Endothelial cell of umbilical vein (primary cell): Measurements from ENCODE around the gene FGF9.

Experiments
- EZH2 ChIP-seq: IDR thresholded peaks from 2 replicates; pipeline ENCODE4 v1.6.1; 2012; ENCODE audit warnings: borderline replicate concordance, low read depth, mild to moderate bottlenecking, moderate library complexity, low read length, inconsistent platforms; ENCODE audit not compliant: severe bottlenecking
- FOS ChIP-seq: IDR thresholded peaks from 2 replicates; pipeline ENCODE4 v1.6.1; 2011; ENCODE audit warnings: mild to moderate bottlenecking, low read length, moderate library complexity, borderline replicate concordance; ENCODE audit not compliant: insufficient read depth
- GATA2 ChIP-seq: IDR thresholded peaks from 2 replicates; pipeline ENCODE4 v1.7.0; 2011; ENCODE audit warnings: low read depth, mild to moderate bottlenecking, moderate library complexity, mixed read lengths, low read length; ENCODE audit not compliant: insufficient read length, insufficient read depth
- JUN ChIP-seq: IDR thresholded peaks from 2 replicates; pipeline ENCODE4 v1.6.1; 2011; ENCODE audit warnings: borderline replicate concordance, low read depth; ENCODE audit not compliant: insufficient read length, insufficient read depth
- MYC ChIP-seq: IDR thresholded peaks from one replicate; pipeline ENCODE4 v1.6.1; 2011; ENCODE audit warnings: mild to moderate bottlenecking, low read depth, low read length
- POLR2A ChIP-seq: IDR thresholded peaks from 2 replicates; pipeline ENCODE4 v1.6.1; 2012; ENCODE audit warnings: low read depth, mild to moderate bottlenecking, control low read depth, low read length
- POLR2AphosphoS5 ChIP-seq: IDR thresholded peaks from 2 replicates; pipeline ENCODE4 v1.6.1; 2012; ENCODE audit warnings: low read depth, mild to moderate bottlenecking, control low read depth, low read length, moderate library complexity; ENCODE audit not compliant: insufficient read depth
- TF ChIP-seq, protein P1 (sequence below), 2 donors: IDR thresholded peaks; 1 replicate in 1 of 2; 2 replicates in 1 of 2; pipeline ENCODE4 v1.5.1; 2011; ENCODE audit warnings: low read length in 2 of 2, mild to moderate bottlenecking in 2 of 2, moderate library complexity in 2 of 2, control low read depth in 1 of 2, inconsistent platforms in 1 of 2, low read depth in 1 of 2; ENCODE audit not compliant: insufficient read depth in 1 of 2; ENCODE audit errors: extremely low read depth in 1 of 2
- TF ChIP-seq, protein P2 (sequence below): IDR thresholded peaks from 2 replicates; pipeline ENCODE4 v1.6.1; 2011; ENCODE audit not compliant: insufficient read depth, insufficient read length

GRCh38 chr13:21735701-21736401 is 65.0 kb downstream of the FGF9 start:
- TF ChIP-seq EZH2 (no peak), POLR2AphosphoS5 (no peak), POLR2A (no peak), FOS (no peak), MYC (no peak), JUN (no peak), GATA2 (no peak)
- TF ChIP-seq, protein P1, sequence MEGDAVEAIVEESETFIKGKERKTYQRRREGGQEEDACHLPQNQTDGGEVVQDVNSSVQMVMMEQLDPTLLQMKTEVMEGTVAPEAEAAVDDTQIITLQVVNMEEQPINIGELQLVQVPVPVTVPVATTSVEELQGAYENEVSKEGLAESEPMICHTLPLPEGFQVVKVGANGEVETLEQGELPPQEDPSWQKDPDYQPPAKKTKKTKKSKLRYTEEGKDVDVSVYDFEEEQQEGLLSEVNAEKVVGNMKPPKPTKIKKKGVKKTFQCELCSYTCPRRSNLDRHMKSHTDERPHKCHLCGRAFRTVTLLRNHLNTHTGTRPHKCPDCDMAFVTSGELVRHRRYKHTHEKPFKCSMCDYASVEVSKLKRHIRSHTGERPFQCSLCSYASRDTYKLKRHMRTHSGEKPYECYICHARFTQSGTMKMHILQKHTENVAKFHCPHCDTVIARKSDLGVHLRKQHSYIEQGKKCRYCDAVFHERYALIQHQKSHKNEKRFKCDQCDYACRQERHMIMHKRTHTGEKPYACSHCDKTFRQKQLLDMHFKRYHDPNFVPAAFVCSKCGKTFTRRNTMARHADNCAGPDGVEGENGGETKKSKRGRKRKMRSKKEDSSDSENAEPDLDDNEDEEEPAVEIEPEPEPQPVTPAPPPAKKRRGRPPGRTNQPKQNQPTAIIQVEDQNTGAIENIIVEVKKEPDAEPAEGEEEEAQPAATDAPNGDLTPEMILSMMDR (IDR thresholded peaks at IDR 0.05; ENCODE audit: extremely low read depth in 1 of 2, insufficient read depth in 1 of 2, low read depth in 1 of 2, low read length in 2 of 2) = no peak
- TF ChIP-seq, protein P2, sequence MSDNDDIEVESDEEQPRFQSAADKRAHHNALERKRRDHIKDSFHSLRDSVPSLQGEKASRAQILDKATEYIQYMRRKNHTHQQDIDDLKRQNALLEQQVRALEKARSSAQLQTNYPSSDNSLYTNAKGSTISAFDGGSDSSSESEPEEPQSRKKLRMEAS = no peak
